Endothelial cell of umbilical vein (primary cell): ENCODE measurements around the gene CEP152. TPM values are rescaled to one million over a fixed set of nuclear protein-coding genes. Genes with fewer than 3 reads are reported as not detected.

Experiments
- Bru-seq: library from RNA; stranded (reverse); fragments of 400-500 nt; gene quantifications from one replicate; lab custom pipeline; 2021; lab: Mats Ljungman, UMichigan
- BruChase-seq, 2 experiments: library from RNA; stranded (reverse); fragments of 400-500 nt; gene quantifications; one replicate each; lab custom pipeline; 2021; lab: Mats Ljungman, UMichigan
- BruUV-seq: library from RNA; stranded (reverse); fragments of 400-500 nt; replicated peaks from 2 replicates; lab custom pipeline; 2021; lab: Mats Ljungman, UMichigan
- CTCF ChIA-PET: fragments of 300-600, 350-600 bp; sonication (Branson Sonifier 250); formaldehyde crosslinking; loops from one replicate; lab custom pipeline; 2021; ENCODE audit warnings: antibody characterized with exemption, inconsistent platforms; lab: Charles Lee
- POLR2A ChIA-PET: fragments of 300-600, 350-600 bp; sonication (Branson Sonifier 250); formaldehyde crosslinking; loops from one replicate; lab custom pipeline; 2021; ENCODE audit warnings: antibody characterized with exemption, inconsistent platforms; lab: Charles Lee
- DNase-seq: peaks from one replicate; pipeline ENCODE4 v3.0.0-alpha.2; 2011; ENCODE audit warnings: low read depth, low spot score
- FAIRE-seq: peaks from 2 replicates; lab custom pipeline; 2011; peaks lifted over from hg19 to GRCh38; lab: Jason Lieb, UNC
- H2AFZ ChIP-seq: 2 replicates; pipeline ENCODE4 v1.6.0; 2012; ENCODE audit warnings: low read depth, low read length, control low read depth, inconsistent platforms
- H3K27ac ChIP-seq: 2 replicates; pipeline ENCODE4 v1.5.1; 2011; ENCODE audit warnings: low read depth, mild to moderate bottlenecking, control low read depth, low read length, moderate library complexity; ENCODE audit not compliant: insufficient read depth
- H3K27me3 ChIP-seq, 2 experiments: 2 replicates each; pipeline versions ENCODE4 v1.6.0 to v1.6.1; 2011; ENCODE audit warnings: low read length in 2 of 2, mixed read lengths in 1 of 2; ENCODE audit not compliant: control insufficient read depth in 2 of 2, insufficient read depth in 2 of 2
- H3K36me3 ChIP-seq, 2 experiments: 2 replicates in 1 of 2; 3 replicates in 1 of 2; pipeline ENCODE4 v1.5.1; 2011; ENCODE audit warnings: low read length in 2 of 2, mild to moderate bottlenecking in 1 of 2, moderate library complexity in 1 of 2; ENCODE audit not compliant: control insufficient read depth in 2 of 2, insufficient read depth in 2 of 2; ENCODE audit errors: extremely low read depth in 1 of 2
- H3K4me1 ChIP-seq: 3 replicates; pipeline ENCODE4 v1.5.1; 2011; ENCODE audit warnings: mild to moderate bottlenecking, low read length; ENCODE audit not compliant: control insufficient read depth, insufficient read depth; ENCODE audit errors: extremely low read depth
- H3K4me2 ChIP-seq: 2 replicates; pipeline ENCODE4 v1.6.1; 2011; ENCODE audit warnings: low read length, control low read depth, mixed read lengths; ENCODE audit not compliant: insufficient read depth
- H3K4me3 ChIP-seq, 3 experiments: fragments of 200-600 bp in 1 of 3; sonication (generic), shearing (Covaris generic) in 1 of 3; replicated peaks in 1 of 3; 2 replicates each; pipeline ENCODE4 v1.5.1; 2011 to 2016; ENCODE audit warnings: control low read depth in 3 of 3, low read length in 3 of 3, mild to moderate bottlenecking in 2 of 3, inconsistent platforms in 1 of 3, low read depth in 1 of 3, moderate library complexity in 1 of 3; ENCODE audit not compliant: insufficient read depth in 1 of 3
- H3K79me2 ChIP-seq: 2 replicates; pipeline ENCODE4 v1.6.0; 2012; ENCODE audit warnings: low read length, inconsistent platforms; ENCODE audit not compliant: control insufficient read depth, insufficient read depth
- H3K9ac ChIP-seq: replicated peaks from 2 replicates; pipeline ENCODE3; 2011; ENCODE audit warnings: low read length, control low read depth; ENCODE audit not compliant: insufficient read depth; ENCODE audit errors: extremely low read depth
- H3K9me1 ChIP-seq: replicated peaks from 3 replicates; pipeline ENCODE4 v1.6.0; 2011; ENCODE audit warnings: mild to moderate bottlenecking, low read length; ENCODE audit not compliant: control insufficient read depth, insufficient read depth; ENCODE audit errors: extremely low read depth
- H3K9me3 ChIP-seq: replicated peaks from 2 replicates; pipeline ENCODE4 v1.5.1; 2012; ENCODE audit warnings: low read length, inconsistent platforms; ENCODE audit not compliant: control insufficient read depth, insufficient read depth
- H4K20me1 ChIP-seq: replicated peaks from 2 replicates; pipeline ENCODE3; 2011; ENCODE audit warnings: mild to moderate bottlenecking, low read length; ENCODE audit not compliant: control insufficient read depth, insufficient read depth; ENCODE audit errors: extremely low read depth
- JUN ChIP-seq: IDR thresholded peaks from 2 replicates; pipeline ENCODE4 v1.6.1; 2011; ENCODE audit warnings: borderline replicate concordance, low read depth; ENCODE audit not compliant: insufficient read length, insufficient read depth
- MAX ChIP-seq: IDR thresholded peaks from 2 replicates; pipeline ENCODE4 v1.6.1; 2011; ENCODE audit not compliant: insufficient read depth, insufficient read length
- POLR2A ChIP-seq: IDR thresholded peaks from 2 replicates; pipeline ENCODE4 v1.6.1; 2012; ENCODE audit warnings: low read depth, mild to moderate bottlenecking, control low read depth, low read length
- POLR2AphosphoS5 ChIP-seq: IDR thresholded peaks from 2 replicates; pipeline ENCODE4 v1.6.1; 2012; ENCODE audit warnings: low read depth, mild to moderate bottlenecking, control low read depth, low read length, moderate library complexity; ENCODE audit not compliant: insufficient read depth
- dilution Hi-C: fragments of 300-500 bp; cut with MboI; formaldehyde crosslinking; loops from one replicate; pipeline ENCODE4 v1.15.0; 2019; ENCODE audit warnings: low sequenced_read_pairs; ENCODE audit not compliant: extremely low pct_ligation_motif_present
- intact Hi-C: fragments of 100-400 bp; cut with micrococcal nuclease; formaldehyde crosslinking; loops from one replicate; pipeline ENCODE4 v1.10.0; 2022
- long read RNA-seq: library from polyadenylated mRNA; stranded (forward); transcript quantifications from one replicate; pipeline ENCODE4 v2.0.0, GENCODE V29; 2021
- polyA minus RNA-seq, 3 experiments: library from RNA; depleted of rRNA, polyadenylated mRNA; stranded (reverse); fragments of >200 nt; gene quantifications; 1 replicate in 1 of 3; 2 replicates in 2 of 3; pipeline ENCODE4 v1.2.3, GENCODE V29; 2011
- polyA plus RNA-seq, 4 experiments: library from polyadenylated mRNA; depleted of rRNA in 3 of 4; stranded (reverse) in 3 of 4; unstranded in 1 of 4; fragments of >200 nt; gene quantifications; 2 replicates each; pipeline versions ENCODE4 v1.2.1 to v1.2.3, GENCODE V29; 2011 to 2012; ENCODE audit warnings: missing spikeins in 1 of 4
- total RNA-seq: library from RNA; stranded (reverse); gene quantifications from 2 replicates; pipeline ENCODE4 v1.2.3, GENCODE V29; 2021

The CEP152 gene
- total RNA-seq, result 13.8 and 15.7 TPM in 2 replicates
- 1.1 and 3.0 TPM in 2 replicates for polyA plus RNA-seq
- 1.3 and 1.4 TPM in 2 replicates for polyA plus RNA-seq (2011; cell fraction: cytosol; rRNA removed)
- 6.9 and 9.2 TPM in 2 replicates for polyA plus RNA-seq (2011; cell fraction: nucleus; rRNA removed)
- 4.5 and 6.7 TPM in 2 replicates for polyA plus RNA-seq (2012)
- 12.9 and 19.2 TPM in 2 replicates for polyA minus RNA-seq
- 10.3 TPM for polyA minus RNA-seq (2011; cell fraction: cytosol; rRNA and poly(A)+ RNA removed)
- 27.6 and 29.2 TPM in 2 replicates for polyA minus RNA-seq (2011; cell fraction: nucleus; rRNA and poly(A)+ RNA removed)
- percentile 74 among the genes with signal in this experiment for Bru-seq, nascent RNA
- percentile 65 among the genes with signal in this experiment for BruChase-seq, experiment 1, labeled RNA remaining after a 6-hour chase
- percentile 66 among the genes with signal in this experiment for BruChase-seq, experiment 2, labeled RNA remaining after a 2-hour chase
- long read RNA-seq, partial matches to known transcripts, result 4 of 17 reads
- long read RNA-seq, other reads (novel, unspliced or antisense), result 13 of 17 reads

- Histone ChIP-seq H3K9me1 (no peaks in the 10 kb centered on the region), H3K79me2 (peaks cover 23% of the 10 kb centered on the region), H3K4me1 (peaks cover 12% of the 10 kb centered on the region), H3K27ac (peak within 1 kb of the TSS; percentile 64), H3K36me3 (no peaks in the 10 kb centered on the region), H3K4me2 (peak within 1 kb of the TSS; percentile 99), H3K27me3 (peaks cover 7 to 9% of the 10 kb centered on the region in 2 experiments), H3K9me3 (no peaks in the 10 kb centered on the region), H3K4me3 (peak within 1 kb of the TSS; percentile 59 to 90 (median 62)), H4K20me1 (no peaks in the 10 kb centered on the region), H3K9ac (peak within 1 kb of the TSS; percentile 76), H2AFZ (peak within 1 kb of the TSS; percentile 99)
- TF ChIP-seq POLR2A (peak; percentile 61), POLR2AphosphoS5 (no peak), MAX (peak; percentile 57), JUN (no peak)
- POLR2A ChIA-PET, result interaction anchor here (1.1 kb wide), 1 partner anchor 165 kb away, joined by 6 read pairs; the partner anchor contains the start of gene FBN1
- peak; percentile 100 for FAIRE-seq
- dilution Hi-C loops (no loop called here), intact Hi-C loops (loop anchor here (1.0 to 5.0 kb wide), 6 partner anchors 68 to 479 kb away; partner anchors contain the start of genes DUT, EID1 and FBN1)
- peak; percentile 100 for DNase-seq
- CTCF ChIA-PET, result interaction anchor here (0.6 to 2.2 kb wide), 11 partner anchors 10 to 612 kb away, joined by 3 to 26 read pairs (median 3); partner anchors contain the start of gene FGF7
- BruUV-seq, result TSS peak; percentile 61
Observed at GRCh38 chr15:48810414-48811324, at the start of gene CEP152. Gene CEP152 (minus strand): TSS chr15:48811069. CDS start chr15:48805649, 5,420 bp downstream.
